Tibial artery (tissue), 4 donors: ENCODE measurements around the gene ITPKA.

ENCODE experiments used
- DNase-seq, 2 donors: peaks; one replicate each; pipeline ENCODE4 v3.0.0-alpha.2; 2019
- H3K27ac ChIP-seq, 2 donors: fragments of 200-600 bp; sonication (generic) in 1 of 2; 1 replicate in 1 of 2; 2 replicates in 1 of 2; pipeline ENCODE4 v1.5.1; 2018 to 2019; ENCODE audit warnings: mild to moderate bottlenecking in 1 of 2
- H3K27me3 ChIP-seq, 2 donors: fragments of 200-600 bp; sonication (generic) in 1 of 2; one replicate each; pipeline versions ENCODE4 v1.5.1 to v1.6.0; 2016 to 2019
- H3K36me3 ChIP-seq, 3 donors: fragments of 200-600 bp; sonication (generic) in 2 of 3; one replicate each; pipeline ENCODE4 v1.5.1; 2016 to 2019; ENCODE audit warnings: mild to moderate bottlenecking in 2 of 3
- H3K4me1 ChIP-seq, 4 donors: fragments of 200-600 bp; sonication (generic) in 2 of 4; 1 replicate in 3 of 4; 2 replicates in 1 of 4; pipeline ENCODE4 v1.5.1; 2016 to 2019
- H3K4me3 ChIP-seq, 2 donors: fragments of 200-600 bp; sonication (generic) in 1 of 2; 1 replicate in 1 of 2; 2 replicates in 1 of 2; pipeline ENCODE4 v1.5.1; 2018 to 2019; ENCODE audit warnings: mild to moderate bottlenecking in 2 of 2
- H3K9me3 ChIP-seq, 3 donors: fragments of 200-600 bp; sonication (generic) in 1 of 3; one replicate each; pipeline ENCODE4 v1.5.1; 2016 to 2019
- intact Hi-C: fragments of 100-400 bp; cut with DNase I; formaldehyde crosslinking; loops from one replicate; pipeline ENCODE4 v1.15.0; 2023; ENCODE audit warnings: low total_unique reads
- TF ChIP-seq, protein P1 (sequence below), 2 experiments: fragments of 200-600 bp in 1 of 2; fragments of 450-650 bp in 1 of 2; IDR thresholded peaks; one replicate each; pipeline ENCODE4 v1.5.1; 2017 to 2019; ENCODE audit warnings: antibody characterized with exemption in 2 of 2, mild to moderate bottlenecking in 1 of 2, moderate library complexity in 1 of 2

The ITPKA gene

DNA sequence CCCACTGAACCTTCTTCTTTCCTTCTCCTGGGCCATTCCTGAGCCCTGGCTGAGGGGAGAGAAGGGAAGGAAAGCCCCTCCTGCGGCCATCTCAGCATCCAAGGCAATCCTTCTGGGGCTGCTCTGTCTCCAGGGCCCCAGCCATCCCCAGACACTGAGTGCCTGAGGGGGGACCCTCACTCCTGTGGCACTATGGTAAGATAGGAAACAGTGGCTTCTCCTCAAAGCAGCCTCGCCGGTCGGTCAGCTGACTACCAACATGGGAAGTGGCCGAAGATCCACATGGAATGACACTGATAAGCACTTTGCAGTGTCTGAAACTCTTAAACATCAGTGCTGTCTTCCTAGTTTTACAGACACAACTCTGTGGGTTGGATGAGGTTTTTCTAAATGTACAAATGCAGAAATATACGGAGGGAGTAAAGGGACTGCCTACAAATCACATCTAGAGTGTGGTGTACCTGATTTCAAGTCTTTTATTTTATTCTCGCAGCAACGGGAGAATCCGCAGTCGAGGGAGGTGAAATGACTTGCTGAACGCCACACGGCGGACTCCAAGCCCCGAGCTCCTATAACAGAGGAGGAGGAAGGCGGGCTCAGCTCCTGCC, 973 bp upstream of the ITPKA start:
- DNase-seq = no peak
- H3K9me3 ChIP-seq = no peaks in the 10 kb centered on the region
- intact Hi-C loops = no loop called here
- TF ChIP-seq, protein P1, sequence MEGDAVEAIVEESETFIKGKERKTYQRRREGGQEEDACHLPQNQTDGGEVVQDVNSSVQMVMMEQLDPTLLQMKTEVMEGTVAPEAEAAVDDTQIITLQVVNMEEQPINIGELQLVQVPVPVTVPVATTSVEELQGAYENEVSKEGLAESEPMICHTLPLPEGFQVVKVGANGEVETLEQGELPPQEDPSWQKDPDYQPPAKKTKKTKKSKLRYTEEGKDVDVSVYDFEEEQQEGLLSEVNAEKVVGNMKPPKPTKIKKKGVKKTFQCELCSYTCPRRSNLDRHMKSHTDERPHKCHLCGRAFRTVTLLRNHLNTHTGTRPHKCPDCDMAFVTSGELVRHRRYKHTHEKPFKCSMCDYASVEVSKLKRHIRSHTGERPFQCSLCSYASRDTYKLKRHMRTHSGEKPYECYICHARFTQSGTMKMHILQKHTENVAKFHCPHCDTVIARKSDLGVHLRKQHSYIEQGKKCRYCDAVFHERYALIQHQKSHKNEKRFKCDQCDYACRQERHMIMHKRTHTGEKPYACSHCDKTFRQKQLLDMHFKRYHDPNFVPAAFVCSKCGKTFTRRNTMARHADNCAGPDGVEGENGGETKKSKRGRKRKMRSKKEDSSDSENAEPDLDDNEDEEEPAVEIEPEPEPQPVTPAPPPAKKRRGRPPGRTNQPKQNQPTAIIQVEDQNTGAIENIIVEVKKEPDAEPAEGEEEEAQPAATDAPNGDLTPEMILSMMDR (IDR thresholded peaks at IDR 0.05) = no peak
- peaks cover 0 to 37% of the 10 kb centered on the region in 2 donors for H3K27me3 ChIP-seq
- H3K4me3 ChIP-seq = peak overlapping the region; percentile 58 to 59
- H3K36me3 ChIP-seq = no peaks in the 10 kb centered on the region
- peak overlapping the region; percentile 18 to 54 for H3K27ac ChIP-seq
- H3K4me1 ChIP-seq = peaks cover 5 to 32% (median 27%) of the 10 kb centered on the region in 4 donors

- Histone ChIP-seq H3K27me3 (peaks cover 0 to 32% of the 10 kb centered on the region in 2 donors), H3K9me3 (no peaks in the 10 kb centered on the region), H3K36me3 (no peaks in the 10 kb centered on the region), H3K4me1 (peaks cover 5 to 32% (median 27%) of the 10 kb centered on the region in 4 donors), H3K27ac (no peak overlapping the region), H3K4me3 (peak overlapping the region; percentile 58 to 59)
- TF ChIP-seq, protein P1 (IDR thresholded peaks at IDR 0.05) = no peak
- intact Hi-C loops = no loop called here
- DNase-seq = no peak
These were observed 172 bp downstream of the ITPKA start for GRCh38 chr15:41493902-41494189.

DNA sequence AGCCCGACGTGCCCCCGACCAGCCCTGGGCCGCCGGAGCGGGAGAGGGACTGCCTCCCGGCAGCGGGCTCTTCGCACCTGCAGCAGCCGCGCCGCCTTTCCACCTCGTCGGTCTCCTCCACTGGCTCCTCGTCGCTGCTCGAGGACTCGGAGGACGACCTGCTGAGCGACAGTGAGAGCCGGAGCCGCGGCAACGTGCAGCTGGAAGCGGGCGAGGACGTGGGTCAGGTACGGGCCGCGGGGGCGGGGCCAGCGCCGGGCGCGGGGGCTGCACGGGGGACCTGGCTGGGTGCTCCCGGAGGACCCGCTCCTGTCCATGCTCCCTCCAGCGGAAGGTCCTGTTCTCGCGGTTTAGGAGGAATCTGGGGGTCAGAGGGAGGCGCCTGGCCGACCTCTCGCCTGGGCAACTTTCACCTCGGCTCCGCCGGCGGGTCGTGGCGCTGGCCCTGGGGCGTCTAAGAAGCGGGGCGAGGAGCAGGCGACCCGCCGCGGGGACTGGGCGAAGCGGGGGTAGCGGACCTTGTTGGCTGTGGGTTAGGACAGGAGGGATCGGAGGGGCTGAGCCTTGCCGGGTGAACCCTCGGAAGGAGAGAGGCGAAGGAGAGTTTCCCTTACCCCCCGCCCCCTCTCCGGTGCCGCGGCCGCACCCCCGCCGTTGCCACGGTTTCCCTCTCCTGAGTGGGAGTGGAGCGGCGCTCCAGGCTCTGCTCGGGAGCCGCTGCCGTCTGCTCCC, 682 bp downstream of the ITPKA start:
- Histone ChIP-seq H3K4me3 (peak overlapping the region; percentile 58 to 59), H3K27me3 (peaks cover 0 to 27% of the 10 kb centered on the region in 2 donors)
- DNase-seq = no peak

GRCh38 chr15:41494922-41495735, 1.5 kb downstream of the ITPKA start:
- no peaks in the 10 kb centered on the region for H3K36me3 ChIP-seq
- TF ChIP-seq, protein P1 (IDR thresholded peaks at IDR 0.05) = no peak
- H3K27me3 ChIP-seq = peaks cover 0 to 30% of the 10 kb centered on the region in 2 donors
- H3K4me3 ChIP-seq = peak overlapping the region in 1 of 2 donors; percentile 58
- peaks cover 5 to 32% (median 27%) of the 10 kb centered on the region in 4 donors for H3K4me1 ChIP-seq
- intact Hi-C loops = no loop called here
- no peak overlapping the region for H3K27ac ChIP-seq
- H3K9me3 ChIP-seq = no peaks in the 10 kb centered on the region
- no peak for DNase-seq

More for the DNA sequence above, 682 bp downstream of the ITPKA start:
- Histone ChIP-seq H3K27ac (no peak overlapping the region), H3K9me3 (no peaks in the 10 kb centered on the region), H3K4me1 (peaks cover 5 to 32% (median 27%) of the 10 kb centered on the region in 4 donors), H3K36me3 (no peaks in the 10 kb centered on the region)
- intact Hi-C loops = no loop called here
- TF ChIP-seq, protein P1 (IDR thresholded peaks at IDR 0.05) = no peak

- DNase-seq = no peak
- intact Hi-C loops = no loop called here
- Histone ChIP-seq H3K36me3 (no peaks in the 10 kb centered on the region), H3K27ac (no peak overlapping the region), H3K9me3 (no peaks in the 10 kb centered on the region), H3K4me1 (peaks cover 5 to 32% (median 27%) of the 10 kb centered on the region in 4 donors), H3K4me3 (peak overlapping the region in 1 of 2 donors; percentile 5), H3K27me3 (peaks cover 0 to 31% of the 10 kb centered on the region in 2 donors)
- TF ChIP-seq, protein P1 (IDR thresholded peaks at IDR 0.05) = no peak
These were observed 2.3 kb downstream of the ITPKA start for GRCh38 chr15:41495736-41496599.
